ENCODE measurements around the gene ALOX12. TPM values are rescaled to one million over a fixed set of nuclear protein-coding genes. Genes with fewer than 3 reads are reported as not detected.
"Not testable (repeated sequence)": the region's sequence is repeated elsewhere in the genome, so short reads cannot be mapped to it uniquely, and the experiment has no call there.

ALOX12 gene
- polyA plus RNA-seq, 1 of the 3 experiments (the other 2 are of a cell fraction): not detected

GRCh38 chr17:6969323-6969726, 26.5 kb upstream of the ALOX12 start:
- Histone ChIP-seq H3F3A (replicated peaks; ENCODE audit: insufficient read depth) (no peaks in the 10 kb centered on the region), H2AFZ (ENCODE audit: low read depth) (no peak overlapping the region), H3K27me3 (ENCODE audit: insufficient read depth) (peaks cover 12% of the 10 kb centered on the region; the same call in 1 of the 2 replicates), H3K4me3 (ENCODE audit: low read depth in 2 of 2, low read length in 1 of 2) (no peak overlapping the region), H3K9me2 (no peaks in the 10 kb centered on the region), H3K9ac (no peak overlapping the region), H4K20me1 (ENCODE audit: insufficient read depth) (no peaks in the 10 kb centered on the region), H3K4me1 (ENCODE audit: control insufficient read depth in 1 of 2, insufficient read depth in 2 of 2, low read depth in 1 of 2, low read length in 1 of 2) (no peaks in the 10 kb centered on the region), H3K4me2 (no peak overlapping the region), H3K36me3 (replicated peaks in 1 of 2; ENCODE audit: control insufficient read depth in 1 of 2, insufficient read depth in 2 of 2, low read length in 1 of 2) (no peaks in the 10 kb centered on the region), H3K79me2 (ENCODE audit: insufficient read depth) (no peaks in the 10 kb centered on the region), H3K27ac (ENCODE audit: low read depth in 2 of 2, low read length in 1 of 2) (no peak overlapping the region), H3K9me3 (no peaks in the 10 kb centered on the region)
- CTCF ChIA-PET: no interaction called here
- POLR2A ChIA-PET: no interaction called here
- TF ChIP-seq CTCF (IDR thresholded peaks at IDR 0.05): no peak
- no peak for DNase-seq
- WGBS (ENCODE audit: low lambda C conversion rate): 18% methylated on average over 4 of the region's 4 CpGs

- no peaks in the 10 kb centered on the region for H4K20me1 ChIP-seq (ENCODE audit: insufficient read depth)
- WGBS (ENCODE audit: low lambda C conversion rate): 20% methylated on average over 2 of the region's 2 CpGs
- CTCF ChIA-PET: no interaction called here
These were observed 24.9 kb upstream of the ALOX12 start for GRCh38 chr17:6970992-6971391.

GRCh38 chr17:6979440-6979839, 16.4 kb upstream of the ALOX12 start:
- WGBS (ENCODE audit: low lambda C conversion rate): 71% methylated on average over 5 of the region's 5 CpGs
- POLR2A ChIA-PET; H3K27me3 ChIP-seq (ENCODE audit: insufficient read depth); CTCF ChIA-PET; H3K4me1 ChIP-seq (ENCODE audit: control insufficient read depth in 1 of 2, insufficient read depth in 2 of 2, low read depth in 1 of 2, low read length in 1 of 2); H4K20me1 ChIP-seq (ENCODE audit: insufficient read depth); H3F3A ChIP-seq (replicated peaks; ENCODE audit: insufficient read depth); DNase-seq; H2AFZ ChIP-seq (ENCODE audit: low read depth); H3K4me3 ChIP-seq (ENCODE audit: low read depth in 2 of 2, low read length in 1 of 2); H3K27ac ChIP-seq (ENCODE audit: low read depth in 2 of 2, low read length in 1 of 2); H3K9ac ChIP-seq; H3K9me3 ChIP-seq; H3K4me2 ChIP-seq; H3K9me2 ChIP-seq; H3K79me2 ChIP-seq (ENCODE audit: insufficient read depth); H3K36me3 ChIP-seq (replicated peaks in 1 of 2; ENCODE audit: control insufficient read depth in 1 of 2, insufficient read depth in 2 of 2, low read length in 1 of 2): not testable (repeated sequence)

More at GRCh38 chr17:6970992-6971391, 24.9 kb upstream of the ALOX12 start:
- Histone ChIP-seq H3K9me2 (no peaks in the 10 kb centered on the region), H3K4me2 (no peak overlapping the region), H3K9ac (no peak overlapping the region), H3K4me3 (ENCODE audit: low read depth in 2 of 2, low read length in 1 of 2) (no peak overlapping the region), H3K4me1 (ENCODE audit: control insufficient read depth in 1 of 2, insufficient read depth in 2 of 2, low read depth in 1 of 2, low read length in 1 of 2) (no peaks in the 10 kb centered on the region), H2AFZ (ENCODE audit: low read depth) (no peak overlapping the region), H3K36me3 (replicated peaks in 1 of 2; ENCODE audit: control insufficient read depth in 1 of 2, insufficient read depth in 2 of 2, low read length in 1 of 2) (no peaks in the 10 kb centered on the region), H3F3A (replicated peaks; ENCODE audit: insufficient read depth) (no peaks in the 10 kb centered on the region), H3K27ac (ENCODE audit: low read depth in 2 of 2, low read length in 1 of 2) (no peak overlapping the region), H3K27me3 (ENCODE audit: insufficient read depth) (peaks cover 12% of the 10 kb centered on the region; the same call in 1 of the 2 replicates), H3K79me2 (ENCODE audit: insufficient read depth) (no peaks in the 10 kb centered on the region), H3K9me3 (no peaks in the 10 kb centered on the region)
- TF ChIP-seq MXI1 (IDR thresholded peaks at IDR 0.05; ENCODE audit: low read depth, low read length): no peak
- no peak for TF ChIP-seq NRF1 (IDR thresholded peaks at IDR 0.05; ENCODE audit: low read depth, low read length)
- TF ChIP-seq SIN3A (IDR thresholded peaks at IDR 0.05; ENCODE audit: borderline replicate concordance, low read depth, low read length): no peak
- no peak for TF ChIP-seq REST (IDR thresholded peaks at IDR 0.05; ENCODE audit: low read depth, low read length)
- TF ChIP-seq SMC3 (IDR thresholded peaks at IDR 0.05; ENCODE audit: low read depth, low read length): no peak
- no peak for TF ChIP-seq TAF1 (IDR thresholded peaks at IDR 0.05; ENCODE audit: borderline replicate concordance, low read depth, low read length)
- POLR2A ChIA-PET: interaction anchor here (0.6 kb wide), 1 partner anchor 22 kb away, joined by 3 read pairs; no protein-coding TSS in a partner anchor
- no peak for DNase-seq
